Activated CD4-positive, alpha-beta T cell treated with anti-CD3 and anti-CD28 coated beads, Interleukin-2, amount 50 U/mL, for 48 hours (primary cell): ENCODE results near the gene FRMD3.

Experiments
- DNase-seq, 2 experiments: peaks; one replicate each; pipeline ENCODE4 v3.0.0-alpha.2; 2020

FRMD3 gene

DNA sequence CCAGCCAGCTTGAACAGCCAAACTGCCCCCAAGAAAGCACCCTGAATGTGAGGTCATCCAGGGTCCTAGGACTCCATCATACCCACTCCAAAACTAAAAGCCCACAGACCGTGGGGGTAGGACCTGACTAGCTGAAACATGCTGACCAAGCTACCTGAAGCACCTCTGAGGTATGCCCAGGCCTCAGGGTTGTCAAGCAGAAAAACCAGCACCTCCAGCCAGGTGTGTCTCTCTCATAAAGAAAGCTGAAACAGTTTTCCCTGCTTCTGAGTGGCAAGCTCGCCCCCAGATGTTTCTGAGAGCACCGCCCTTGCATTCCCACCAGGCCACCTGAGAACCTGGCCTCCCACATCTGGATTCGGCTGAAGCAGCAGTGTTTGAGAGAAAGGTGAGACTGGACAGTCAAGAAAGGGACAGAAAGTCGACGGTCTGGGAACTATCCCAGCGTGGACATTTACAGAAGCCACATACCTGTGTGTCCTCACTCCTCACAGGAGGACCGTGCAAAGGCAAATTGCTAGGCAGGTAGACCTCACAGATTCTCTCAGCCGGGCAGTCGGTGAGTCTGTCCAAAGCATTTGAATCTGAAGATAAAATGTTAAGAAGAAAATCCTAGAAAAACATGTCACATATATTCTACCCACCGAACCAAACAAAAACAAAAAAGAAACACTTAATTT lies 319.6 kb downstream of the FRMD3 start:
- DNase-seq = no peak

DNA sequence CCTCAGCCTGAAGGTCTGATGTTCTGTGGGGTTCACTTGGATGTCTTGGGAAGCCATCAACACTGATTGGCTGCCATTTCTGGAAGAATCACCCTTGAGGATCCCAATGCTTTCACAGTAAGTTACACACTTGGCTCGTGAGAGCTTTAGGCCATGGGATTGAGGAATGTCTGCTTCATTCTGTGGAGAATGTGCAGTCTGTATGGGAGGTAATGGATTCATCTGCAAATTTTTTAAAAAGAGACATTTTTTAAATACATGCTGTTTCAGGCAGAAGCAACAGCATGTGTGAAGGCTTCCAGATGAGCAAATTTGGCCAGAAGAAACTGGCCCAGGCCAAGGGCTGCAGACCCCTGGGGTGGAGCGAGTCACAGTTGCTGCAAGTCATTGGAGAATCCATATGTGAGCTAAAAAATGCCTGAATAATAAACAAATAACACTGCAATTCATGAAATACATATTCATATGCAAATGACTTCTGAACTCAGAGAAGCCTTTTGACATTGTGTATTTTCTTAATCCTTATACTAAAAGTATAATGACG lies 328.9 kb downstream of the FRMD3 start:
- DNase-seq = no peak

DNA sequence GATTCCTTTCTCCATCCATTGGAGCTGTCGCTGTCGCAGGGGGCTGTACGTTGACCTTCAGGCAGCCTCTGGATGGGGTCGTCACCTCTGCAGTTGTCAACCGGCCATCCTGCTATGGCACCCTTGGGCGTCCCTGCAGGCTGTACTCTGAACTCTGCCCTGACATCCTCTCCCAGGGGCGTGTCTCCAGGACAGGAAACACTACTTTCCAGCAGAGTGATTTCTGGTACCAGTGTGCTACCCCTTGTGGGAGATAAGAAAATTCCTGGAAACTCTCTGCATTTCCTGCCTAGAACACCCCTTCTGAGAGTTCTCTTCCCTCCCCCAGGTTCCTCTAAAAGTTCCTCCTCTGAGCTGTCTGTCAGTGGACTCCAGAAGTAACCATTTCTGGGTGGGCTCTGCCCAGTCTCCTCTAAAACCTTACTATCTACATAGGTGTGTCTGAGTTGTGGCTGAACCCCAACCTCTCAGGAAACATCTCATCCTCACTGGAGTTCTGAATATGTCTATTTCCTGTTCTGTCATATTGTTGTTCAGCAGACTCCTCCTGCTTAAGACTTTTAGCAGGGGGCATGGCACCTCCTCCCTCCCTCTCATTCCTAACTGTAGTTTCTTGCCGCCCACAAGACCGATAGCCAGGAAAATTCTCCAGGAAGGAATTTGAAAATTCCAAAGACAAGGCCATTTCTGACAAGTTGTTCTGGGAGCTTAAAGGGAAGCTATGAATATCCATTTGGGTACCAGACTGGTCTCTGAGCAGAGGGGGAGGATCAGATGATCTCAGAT lies 329.9 kb downstream of the FRMD3 start:
- DNase-seq = no peak

DNA sequence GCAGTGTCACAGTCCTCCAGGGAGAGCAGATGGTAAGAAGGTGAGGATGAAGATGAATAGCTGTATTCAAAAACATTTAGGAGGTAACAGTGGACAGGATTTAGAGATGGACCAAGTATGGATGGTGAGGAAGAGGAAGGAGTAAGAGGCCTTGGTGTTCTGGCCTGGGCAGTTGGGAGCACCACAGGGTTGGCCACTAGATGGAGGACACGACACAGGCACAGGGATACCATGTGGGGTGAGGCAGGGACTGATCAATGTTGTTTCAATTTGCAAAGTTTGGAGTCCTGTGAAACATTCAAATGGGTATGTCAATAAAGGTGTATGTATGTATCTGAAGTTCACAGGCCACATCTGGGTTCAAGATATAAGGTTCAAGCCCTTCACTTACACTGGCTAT lies 334.2 kb downstream of the FRMD3 start:
- DNase-seq = no peak

DNA sequence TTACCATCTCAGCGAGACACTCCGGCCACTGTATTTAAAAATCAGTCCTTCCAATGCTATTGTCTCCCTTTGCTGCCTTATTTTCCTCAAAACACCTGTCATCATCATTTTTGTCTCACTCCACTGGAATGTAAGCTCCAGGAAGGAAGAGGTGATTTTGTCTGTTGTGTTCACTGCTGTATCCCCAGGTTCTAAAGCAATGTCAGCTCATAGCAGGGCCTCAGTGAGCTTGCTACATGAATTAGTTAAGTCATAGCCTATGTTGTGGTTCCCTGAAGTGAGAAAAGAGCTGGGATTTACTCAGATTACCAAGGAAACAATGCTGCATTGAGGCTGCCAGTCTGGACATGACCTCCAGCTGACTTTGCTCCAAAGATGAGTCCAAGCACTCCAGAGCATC lies 337.7 kb downstream of the FRMD3 start:
- DNase-seq = no peak

DNA sequence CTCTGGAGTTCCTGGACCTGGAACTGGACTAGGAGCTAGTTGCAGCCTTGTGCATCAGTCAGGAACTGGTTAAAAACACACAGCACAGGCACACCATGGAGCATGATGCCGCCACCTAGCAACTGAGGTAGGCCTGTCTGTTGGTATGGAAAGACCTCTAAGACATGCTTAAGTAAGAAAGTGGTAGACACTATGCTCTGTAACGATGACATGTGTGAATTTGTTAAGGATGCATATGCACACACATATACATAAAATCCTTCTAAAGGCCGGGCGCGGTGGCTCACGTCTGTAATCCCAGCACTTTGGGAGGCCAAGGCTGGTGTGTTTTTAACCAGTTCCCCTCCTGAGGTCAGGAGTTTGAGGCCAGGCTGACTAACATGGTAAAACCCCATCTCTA lies 338.4 kb downstream of the FRMD3 start:
- DNase-seq = no peak

DNA sequence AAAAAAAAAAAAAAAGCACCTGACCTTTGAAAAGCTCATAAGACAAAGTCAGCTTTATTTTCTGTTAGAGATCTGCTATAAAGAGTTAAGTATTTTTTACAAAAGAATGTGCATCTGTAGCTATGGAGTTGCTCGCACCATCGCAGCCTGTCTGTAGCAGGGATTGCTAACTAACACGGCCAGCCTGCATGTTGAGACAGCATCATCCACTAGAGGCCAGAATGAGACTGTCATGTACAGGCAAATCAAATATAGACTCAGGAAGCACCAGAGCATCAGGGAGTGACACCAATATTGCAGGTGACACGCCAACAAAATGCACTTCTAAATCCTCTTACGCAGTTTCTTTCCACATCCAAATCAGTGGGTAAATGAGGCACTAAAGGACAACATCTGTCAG lies 339.0 kb downstream of the FRMD3 start:
- no peak for DNase-seq

DNA sequence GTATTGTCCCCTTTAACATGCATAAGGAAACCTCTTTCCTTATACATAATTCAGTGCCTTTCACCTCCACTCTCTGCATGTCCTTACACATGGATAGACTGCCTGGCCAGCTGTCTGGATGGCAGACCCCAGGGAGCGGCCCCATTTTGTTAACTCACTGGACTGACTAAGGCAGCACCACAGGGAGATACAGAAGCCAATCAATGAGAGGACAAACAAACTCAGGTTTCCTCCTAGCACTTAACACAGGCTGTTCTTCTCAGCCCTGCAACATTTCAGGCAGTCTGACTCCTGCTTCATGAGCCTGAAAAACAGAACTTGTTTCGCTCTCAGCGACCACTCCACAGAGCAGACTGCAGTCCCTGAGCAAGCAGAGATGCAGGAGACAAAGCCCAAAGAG lies 339.8 kb downstream of the FRMD3 start:
- no peak for DNase-seq

DNA sequence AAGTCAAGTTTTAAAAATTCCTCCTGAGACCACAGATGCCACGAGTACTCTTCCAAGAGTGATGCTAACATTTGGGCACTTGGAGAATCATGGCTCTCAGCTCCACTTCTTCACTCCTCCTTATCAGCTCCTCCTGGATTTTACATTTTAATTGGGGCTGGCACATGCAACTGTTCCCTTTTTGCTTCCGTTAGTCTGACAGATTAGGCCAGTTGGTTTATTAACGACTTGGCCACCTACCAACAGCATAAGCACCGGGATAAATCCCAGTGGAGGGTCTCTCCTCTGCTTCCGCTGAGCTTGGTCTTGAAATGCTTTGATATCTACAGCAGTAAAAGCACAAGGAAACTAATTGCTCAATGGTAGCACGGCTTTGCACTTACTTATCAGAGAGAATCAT lies 340.6 kb downstream of the FRMD3 start:
- DNase-seq = no peak

DNA sequence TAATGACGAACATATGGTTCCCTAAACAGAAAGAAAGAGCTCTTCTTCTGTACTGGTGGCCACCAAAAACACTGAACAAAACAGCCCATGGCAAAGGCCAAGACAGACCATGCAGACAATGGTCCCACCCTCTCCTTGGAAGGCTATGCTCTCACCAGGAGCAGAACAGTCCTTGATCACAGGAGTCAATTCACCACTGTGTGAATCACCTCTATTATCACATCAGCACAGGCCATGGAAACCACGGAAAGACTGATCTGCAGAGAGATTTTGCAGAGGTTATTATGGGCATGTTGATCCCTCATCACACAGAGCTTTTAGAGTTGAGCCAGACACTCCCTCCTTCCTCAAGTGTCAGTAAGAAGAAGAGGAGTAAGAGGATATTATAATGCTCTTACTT lies 341.3 kb downstream of the FRMD3 start:
- DNase-seq = no peak
